Measurements from ENCODE around the gene CDK14. TPM values are rescaled to one million over a fixed set of nuclear protein-coding genes. Genes with fewer than 3 reads are reported as not detected.

CDK14 gene
- total and polyA plus RNA-seq, 9 donors: 12.6 to 54.1 (median 43.8) TPM

DNA sequence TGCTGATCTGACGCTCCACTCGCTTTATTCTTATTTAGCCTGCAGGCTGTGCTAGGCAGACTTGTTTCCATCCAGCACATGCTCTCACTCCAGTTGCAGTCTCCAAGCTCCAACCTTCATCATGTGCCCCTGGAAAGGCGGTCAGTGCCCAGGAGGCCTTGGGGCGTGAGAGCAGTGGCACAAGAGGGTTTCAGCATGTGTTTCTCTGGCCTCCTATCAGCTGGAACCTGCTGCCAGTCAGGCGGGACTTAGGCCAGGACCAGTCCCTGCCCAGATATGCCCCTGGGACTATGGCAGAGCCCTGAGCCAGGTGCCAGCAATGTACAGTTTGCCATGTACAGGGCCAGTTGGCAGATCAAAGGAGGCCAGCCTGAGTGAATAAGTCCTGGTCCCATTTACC lies 337.9 kb downstream of the CDK14 start:
- no peak overlapping the region for H3K27ac ChIP-seq
- 96 to 98% (median 97%) methylated on average over 5 of the region's 5 CpGs for WGBS, 3 donors
- H3K36me3 ChIP-seq: no peaks in the 10 kb centered on the region
- DNase-seq: no peak
- TF ChIP-seq EP300 (IDR thresholded peaks at IDR 0.05) (no peak), POLR2A (IDR thresholded peaks at IDR 0.05) (no peak)
- TF ChIP-seq, protein P1, sequence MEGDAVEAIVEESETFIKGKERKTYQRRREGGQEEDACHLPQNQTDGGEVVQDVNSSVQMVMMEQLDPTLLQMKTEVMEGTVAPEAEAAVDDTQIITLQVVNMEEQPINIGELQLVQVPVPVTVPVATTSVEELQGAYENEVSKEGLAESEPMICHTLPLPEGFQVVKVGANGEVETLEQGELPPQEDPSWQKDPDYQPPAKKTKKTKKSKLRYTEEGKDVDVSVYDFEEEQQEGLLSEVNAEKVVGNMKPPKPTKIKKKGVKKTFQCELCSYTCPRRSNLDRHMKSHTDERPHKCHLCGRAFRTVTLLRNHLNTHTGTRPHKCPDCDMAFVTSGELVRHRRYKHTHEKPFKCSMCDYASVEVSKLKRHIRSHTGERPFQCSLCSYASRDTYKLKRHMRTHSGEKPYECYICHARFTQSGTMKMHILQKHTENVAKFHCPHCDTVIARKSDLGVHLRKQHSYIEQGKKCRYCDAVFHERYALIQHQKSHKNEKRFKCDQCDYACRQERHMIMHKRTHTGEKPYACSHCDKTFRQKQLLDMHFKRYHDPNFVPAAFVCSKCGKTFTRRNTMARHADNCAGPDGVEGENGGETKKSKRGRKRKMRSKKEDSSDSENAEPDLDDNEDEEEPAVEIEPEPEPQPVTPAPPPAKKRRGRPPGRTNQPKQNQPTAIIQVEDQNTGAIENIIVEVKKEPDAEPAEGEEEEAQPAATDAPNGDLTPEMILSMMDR (IDR thresholded peaks at IDR 0.05): no peak
- H3K27me3 ChIP-seq: no peaks in the 10 kb centered on the region
- H3K4me3 ChIP-seq: no peak overlapping the region
- H3K4me1 ChIP-seq (ENCODE audit: insufficient read depth): peaks cover 1% of the 10 kb centered on the region
- H3K9me3 ChIP-seq: no peaks in the 10 kb centered on the region
- intact Hi-C loops (cut with DNase I): no loop called here

- DNase-seq: no peak
- TF ChIP-seq, protein P1 (IDR thresholded peaks at IDR 0.05): no peak
- TF ChIP-seq POLR2A (IDR thresholded peaks at IDR 0.05): no peak
- no peak for TF ChIP-seq EP300 (IDR thresholded peaks at IDR 0.05)
- no peak overlapping the region for H3K4me3 ChIP-seq
- intact Hi-C loops (cut with DNase I): no loop called here
- no peaks in the 10 kb centered on the region for H3K27me3 ChIP-seq
- no peaks in the 10 kb centered on the region for H3K36me3 ChIP-seq
- no peaks in the 10 kb centered on the region for H3K4me1 ChIP-seq (ENCODE audit: insufficient read depth)
- no peak overlapping the region for H3K27ac ChIP-seq
- H3K9me3 ChIP-seq: no peaks in the 10 kb centered on the region
Observed at GRCh38 chr7:90938371-90938770, 342.2 kb downstream of the CDK14 start.

DNA sequence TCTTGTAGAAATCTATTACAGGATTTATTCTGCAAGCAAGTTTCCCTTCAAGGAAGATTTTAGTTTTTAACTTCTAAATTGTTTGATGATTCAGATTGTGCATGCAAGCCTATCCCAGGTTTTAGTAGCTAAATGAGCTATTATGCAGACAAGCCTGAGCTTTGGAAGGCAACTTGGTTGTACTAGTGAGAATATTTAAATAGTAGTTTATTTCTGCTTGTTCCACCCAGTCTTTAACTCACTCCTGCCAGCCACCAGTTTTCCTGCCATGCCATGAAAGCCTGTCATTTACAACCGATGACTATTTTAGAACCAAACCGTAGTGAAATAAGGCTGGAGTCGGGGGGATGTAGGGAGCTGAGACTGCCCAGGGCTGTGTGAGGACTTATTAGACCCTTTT lies 343.5 kb downstream of the CDK14 start:
- TF ChIP-seq EP300 (IDR thresholded peaks at IDR 0.05) (no peak), POLR2A (IDR thresholded peaks at IDR 0.05) (no peak)
- TF ChIP-seq, protein P1 (IDR thresholded peaks at IDR 0.05): no peak
- Histone ChIP-seq H3K4me3 (no peak overlapping the region), H3K36me3 (no peaks in the 10 kb centered on the region), H3K27ac (no peak overlapping the region), H3K4me1 (ENCODE audit: insufficient read depth) (no peaks in the 10 kb centered on the region), H3K9me3 (no peaks in the 10 kb centered on the region), H3K27me3 (no peaks in the 10 kb centered on the region)
- 87 to 92% (median 87%) methylated on average over 3 of the region's 3 CpGs for WGBS, 3 donors
- intact Hi-C loops (cut with DNase I): no loop called here
- DNase-seq: no peak

DNA sequence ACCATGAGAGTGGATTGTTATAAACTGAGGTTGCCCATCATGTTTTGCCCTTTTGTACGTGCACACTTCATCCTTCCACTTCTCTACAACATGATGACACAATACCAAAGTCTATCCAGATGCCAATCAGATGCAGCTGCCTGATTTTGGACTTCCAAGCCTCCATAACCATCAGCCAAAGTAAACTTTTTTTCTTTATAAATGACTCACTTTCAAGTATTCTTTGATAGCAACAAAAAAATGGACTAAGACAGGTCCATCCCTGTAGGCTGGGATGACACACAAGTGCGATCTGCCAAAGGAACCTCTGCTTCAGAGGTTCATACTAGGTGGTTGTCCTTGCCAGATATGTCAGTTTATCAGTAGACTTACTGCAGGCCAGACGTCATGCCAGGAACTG lies 347.9 kb downstream of the CDK14 start:
- no peaks in the 10 kb centered on the region for H3K9me3 ChIP-seq
- no peak overlapping the region for H3K27ac ChIP-seq
- intact Hi-C loops (cut with DNase I): no loop called here
- DNase-seq: no peak
- TF ChIP-seq EP300 (IDR thresholded peaks at IDR 0.05) (no peak), POLR2A (IDR thresholded peaks at IDR 0.05) (no peak)
- TF ChIP-seq, protein P1 (IDR thresholded peaks at IDR 0.05): no peak
- H3K36me3 ChIP-seq: no peaks in the 10 kb centered on the region
- WGBS, 3 donors: 96 to 100% (median 97%) methylated on average over 3 of the region's 3 CpGs
- no peaks in the 10 kb centered on the region for H3K27me3 ChIP-seq
- H3K4me3 ChIP-seq: no peak overlapping the region
- H3K4me1 ChIP-seq (ENCODE audit: insufficient read depth): no peaks in the 10 kb centered on the region

Data from ovary (tissue), 9 donors.